ENCODE data around the gene PRAME. TPM values are rescaled to one million over a fixed set of nuclear protein-coding genes. Genes with fewer than 3 reads are reported as not detected.
A peak's percentile ranks its signal among the peaks of the same experiment; 100 is the strongest.

The PRAME gene
- total and polyA plus RNA-seq, 10 of the 15 experiments (the other 5 are each of a cell fraction or from before 2014, with no cell fraction given) = 0.40 to 2.5 (median 0.65) TPM

- H4K20me1 ChIP-seq (ENCODE audit: control insufficient read depth, insufficient read depth) = no peaks in the 10 kb centered on the region
- ChIA-PET RAD21 (ENCODE audit: unreplicated experiment) (interaction anchor here (0.6 to 2.2 kb wide), 3 partner anchors 10 to 125 kb away, joined by 3 to 12 read pairs (median 4); no protein-coding TSS in a partner anchor), CTCF (interaction anchor here (0.6 to 2.5 kb wide), 21 partner anchors 11 to 555 kb away, joined by 3 to 30 read pairs (median 4); partner anchors contain the start of gene PRAME)
Measured at GRCh38 chr22:22576244-22576988, 17.4 kb upstream of the PRAME start.

More at GRCh38 chr22:22576244-22576988, 17.4 kb upstream of the PRAME start:
- no peak overlapping the region for H3K27ac ChIP-seq (ENCODE audit: control insufficient read depth, insufficient read depth)
- no peaks in the 10 kb centered on the region for H3K79me2 ChIP-seq (ENCODE audit: control insufficient read depth, insufficient read depth, low read length)
- POLR2A ChIA-PET = no interaction called here
- H3K27me3 ChIP-seq (replicated peaks in 1 of 2; ENCODE audit: control insufficient read depth in 2 of 2, insufficient read depth in 2 of 2, low read length in 1 of 2) = no peaks in the 10 kb centered on the region
- no peak overlapping the region for H3K4me2 ChIP-seq (ENCODE audit: control insufficient read depth, insufficient read depth)
- H3K36me3 ChIP-seq (ENCODE audit: control insufficient read depth in 2 of 2, insufficient read depth in 2 of 2, low read length in 1 of 2) = no peaks in the 10 kb centered on the region
- FAIRE-seq (no peak), DNase-seq (ENCODE audit: low read depth, low spot score) (no peak), ATAC-seq (peak; percentile 68)
- TF ChIP-seq HSF1 (IDR thresholded peaks at IDR 0.05; ENCODE audit: low read depth, low read length) = no peak
- TF ChIP-seq PBX3 (IDR thresholded peaks at IDR 0.05; ENCODE audit: insufficient replicate concordance, low read depth, low read length) = no peak
- TF ChIP-seq CTCF (IDR thresholded peaks at IDR 0.05 in 2 of 3, conservative IDR thresholded peaks at IDR 0.05 in 1 of 3; ENCODE audit: control insufficient read depth in 2 of 3, extremely low read depth in 1 of 3, insufficient read depth in 1 of 3, low read depth in 3 of 3, low read length in 3 of 3) = peak; percentile 55 to 78 (median 66)
- peak; percentile 42; the same call in 1 of the 2 replicates for TF ChIP-seq SMC3 (IDR thresholded peaks at IDR 0.05; ENCODE audit: borderline replicate concordance, low read length)
- peak; percentile 40 for TF ChIP-seq RAD21 (IDR thresholded peaks at IDR 0.05; ENCODE audit: insufficient read depth, low read depth, low read length)
- no peak for TF ChIP-seq ZBTB33 (IDR thresholded peaks at IDR 0.05)
- TF ChIP-seq STAT3 (IDR thresholded peaks at IDR 0.05; ENCODE audit: low read depth, low read length) = no peak
- no peak overlapping the region for H3K4me3 ChIP-seq
- in situ Hi-C loops (cut with MboI) (no loop called here), intact Hi-C loops (cut with micrococcal nuclease; ENCODE audit: unreplicated experiment) (no loop called here)
- H2AFZ ChIP-seq (ENCODE audit: control insufficient read depth, low read depth, low read length) = no peak overlapping the region
- no peaks in the 10 kb centered on the region for H3K9me3 ChIP-seq (replicated peaks; ENCODE audit: control insufficient read depth, insufficient read depth, low read length)
- H3K9ac ChIP-seq (ENCODE audit: control insufficient read depth, insufficient read depth, low read length) = no peak overlapping the region
- WGBS (ENCODE audit: insufficient coverage, insufficient replicate concordance, low lambda C conversion rate, missing lambda C conversion rate) = 18% methylated on average over 8 of the region's 8 CpGs
- SMC1A ChIA-PET (ENCODE audit: uncharacterized antibody, unreplicated experiment) = interaction anchor here (0.9 to 1.3 kb wide), 5 partner anchors 9 to 154 kb away, joined by 3 to 6 read pairs (median 4); no protein-coding TSS in a partner anchor
- no TSS peak for BruUV-seq (replicated peaks)
- no peaks in the 10 kb centered on the region for H3K4me1 ChIP-seq (ENCODE audit: control insufficient read depth, insufficient read depth, low read length)

Measured in GM12878 (cell line).